Sigmoid colon (tissue), 7 donors: ENCODE measurements around the gene MADD. TPM values are rescaled to one million over a fixed set of nuclear protein-coding genes. Genes with fewer than 3 reads are reported as not detected.

Source experiments
- DNase-seq: peaks from one replicate; pipeline ENCODE4 v3.0.0-alpha.2; 2019
- H3K27ac ChIP-seq, 4 donors: fragments of 200-600 bp; sonication (generic); one replicate each; pipeline ENCODE4 v1.5.1; 2016 to 2019; ENCODE audit warnings: mild to moderate bottlenecking in 1 of 4
- H3K27me3 ChIP-seq, 3 donors: fragments of 200-600 bp; sonication (generic); one replicate each; pipeline ENCODE4 v1.5.1; 2019; ENCODE audit warnings: mild to moderate bottlenecking in 1 of 3
- H3K36me3 ChIP-seq, 4 donors: fragments of 200-600 bp; sonication (generic); one replicate each; pipeline ENCODE4 v1.5.1; 2016 to 2019
- H3K4me1 ChIP-seq, 4 donors: fragments of 200-600 bp; sonication (generic); one replicate each; pipeline ENCODE4 v1.5.1; 2017 to 2019
- H3K4me3 ChIP-seq, 4 donors: fragments of 200-600 bp; sonication (generic); one replicate each; pipeline ENCODE4 v1.5.1; 2017 to 2019; ENCODE audit warnings: mild to moderate bottlenecking in 2 of 4, moderate library complexity in 1 of 4
- H3K9me3 ChIP-seq, 4 donors: fragments of 200-600 bp in 3 of 4; sonication (generic) in 3 of 4; one replicate each; pipeline versions ENCODE4 v1.5.1 to v1.6.1; 2013 to 2019
- EP300 ChIP-seq, 4 donors: sonication (generic); formaldehyde crosslinking; IDR thresholded peaks; one replicate each; pipeline ENCODE4 v1.6.1; 2017; ENCODE audit warnings: antibody characterized with exemption in 4 of 4
- POLR2A ChIP-seq, 2 donors: fragments of 450-650 bp; IDR thresholded peaks; one replicate each; pipeline ENCODE4 v1.6.1; 2016; ENCODE audit warnings: antibody characterized with exemption in 2 of 2, mild to moderate bottlenecking in 2 of 2, moderate library complexity in 2 of 2
- POLR2AphosphoS5 ChIP-seq, 4 donors: sonication (generic); formaldehyde crosslinking; IDR thresholded peaks; one replicate each; pipeline ENCODE4 v1.6.1; 2017; ENCODE audit warnings: antibody characterized with exemption in 4 of 4
- WGBS, 2 donors: extraction: QIAGEN DNeasy Blood & Tissue Kit; methylation state at CpG; one replicate each; pipeline ENCODE4 v1.1.7; 2013; 5-methylcytosine and 5-hydroxymethylcytosine counted together
- intact Hi-C: fragments of 100-400 bp; cut with DNase I; formaldehyde crosslinking; loops from one replicate; pipeline ENCODE4 v1.15.1; 2023
- polyA plus RNA-seq, 3 donors: library from polyadenylated mRNA; stranded (reverse); fragments of 200-250 nt; gene quantifications; one replicate each; pipeline ENCODE4 v1.2.3, GENCODE V29; 2013
- total RNA-seq, 4 donors: library from RNA; depleted of rRNA; stranded (reverse); fragments of >200 nt; gene quantifications; one replicate each; pipeline ENCODE4 v1.1.0, GENCODE V29; 2016
- TF ChIP-seq, protein P1 (sequence below), 4 experiments: fragments of 450-650 bp in 3 of 4; fragments of 200-600 bp in 1 of 4; IDR thresholded peaks; one replicate each; pipeline ENCODE4 v1.5.1; 2016 to 2019; ENCODE audit warnings: antibody characterized with exemption in 4 of 4, mild to moderate bottlenecking in 3 of 4, moderate library complexity in 2 of 4
- donor health status: healthy with polysubstance abuse.
- donor health status: Bipolar disorder and iron deficiency.
- donor health status: healthy.

MADD gene
- total and polyA plus RNA-seq, 7 donors = 18.6 to 55.7 (median 32.5) TPM

DNA sequence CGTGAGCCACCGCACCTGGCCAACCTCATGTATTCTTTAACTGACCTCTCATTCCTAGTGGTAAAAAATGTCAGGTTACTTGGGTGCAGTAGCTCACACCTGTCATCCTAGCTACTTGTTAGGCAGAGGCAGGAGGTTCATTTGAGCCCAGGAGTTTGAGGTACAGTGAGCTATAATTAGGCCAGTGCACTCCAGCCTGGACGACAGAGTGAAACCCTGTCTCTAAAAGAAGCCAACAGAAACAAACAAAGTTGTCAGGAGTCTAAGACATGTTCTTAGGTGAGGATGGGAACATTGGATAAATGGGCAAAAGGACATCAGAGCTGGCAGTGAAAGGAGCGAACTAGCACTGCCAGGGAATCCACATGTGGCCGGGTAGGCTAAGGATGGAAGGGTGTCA is 18.1 kb downstream of the MADD start:
- WGBS, 2 donors = 94 to 96% methylated on average over 5 of the region's 5 CpGs
- intact Hi-C loops = no loop called here
- Histone ChIP-seq H3K4me1 (peaks cover 0 to 6% (median 0%) of the 10 kb centered on the region in 4 donors), H3K27ac (no peak overlapping the region), H3K9me3 (no peaks in the 10 kb centered on the region), H3K4me3 (no peak overlapping the region), H3K27me3 (no peaks in the 10 kb centered on the region), H3K36me3 (peaks cover 67 to 100% (median 87%) of the 10 kb centered on the region in 4 donors)
- no peak for TF ChIP-seq EP300 (IDR thresholded peaks at IDR 0.05)
- no peak for TF ChIP-seq POLR2AphosphoS5 (IDR thresholded peaks at IDR 0.05)
- TF ChIP-seq POLR2A (IDR thresholded peaks at IDR 0.05) = no peak
- TF ChIP-seq, protein P1, sequence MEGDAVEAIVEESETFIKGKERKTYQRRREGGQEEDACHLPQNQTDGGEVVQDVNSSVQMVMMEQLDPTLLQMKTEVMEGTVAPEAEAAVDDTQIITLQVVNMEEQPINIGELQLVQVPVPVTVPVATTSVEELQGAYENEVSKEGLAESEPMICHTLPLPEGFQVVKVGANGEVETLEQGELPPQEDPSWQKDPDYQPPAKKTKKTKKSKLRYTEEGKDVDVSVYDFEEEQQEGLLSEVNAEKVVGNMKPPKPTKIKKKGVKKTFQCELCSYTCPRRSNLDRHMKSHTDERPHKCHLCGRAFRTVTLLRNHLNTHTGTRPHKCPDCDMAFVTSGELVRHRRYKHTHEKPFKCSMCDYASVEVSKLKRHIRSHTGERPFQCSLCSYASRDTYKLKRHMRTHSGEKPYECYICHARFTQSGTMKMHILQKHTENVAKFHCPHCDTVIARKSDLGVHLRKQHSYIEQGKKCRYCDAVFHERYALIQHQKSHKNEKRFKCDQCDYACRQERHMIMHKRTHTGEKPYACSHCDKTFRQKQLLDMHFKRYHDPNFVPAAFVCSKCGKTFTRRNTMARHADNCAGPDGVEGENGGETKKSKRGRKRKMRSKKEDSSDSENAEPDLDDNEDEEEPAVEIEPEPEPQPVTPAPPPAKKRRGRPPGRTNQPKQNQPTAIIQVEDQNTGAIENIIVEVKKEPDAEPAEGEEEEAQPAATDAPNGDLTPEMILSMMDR (IDR thresholded peaks at IDR 0.05) = no peak
- DNase-seq = no peak

DNA sequence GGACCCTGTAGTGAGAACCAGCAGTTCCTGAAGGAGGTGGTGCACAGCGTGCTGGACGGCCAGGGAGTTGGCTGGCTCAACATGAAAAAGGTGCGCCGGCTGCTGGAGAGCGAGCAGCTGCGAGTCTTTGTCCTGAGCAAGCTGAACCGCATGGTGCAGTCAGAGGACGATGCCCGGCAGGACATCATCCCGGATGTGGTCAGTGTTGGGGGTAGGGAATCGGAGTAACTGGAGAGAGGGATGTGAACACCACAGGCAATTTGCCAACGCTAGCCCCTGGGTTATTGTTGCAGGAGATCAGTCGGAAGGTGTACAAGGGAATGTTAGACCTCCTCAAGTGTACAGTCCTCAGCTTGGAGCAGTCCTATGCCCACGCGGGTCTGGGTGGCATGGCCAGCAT is 19.9 kb downstream of the MADD start:
- no peak overlapping the region for H3K4me3 ChIP-seq
- intact Hi-C loops = no loop called here
- 95 to 97% methylated on average over 15 of the region's 15 CpGs for WGBS, 2 donors
- no peaks in the 10 kb centered on the region for H3K27me3 ChIP-seq
- DNase-seq = peak; percentile 48
- no peak overlapping the region for H3K27ac ChIP-seq
- H3K36me3 ChIP-seq = peaks cover 66 to 98% (median 74%) of the 10 kb centered on the region in 4 donors
- no peaks in the 10 kb centered on the region for H3K9me3 ChIP-seq
- TF ChIP-seq, protein P1 (IDR thresholded peaks at IDR 0.05) = no peak
- TF ChIP-seq POLR2AphosphoS5 (IDR thresholded peaks at IDR 0.05) (no peak), POLR2A (IDR thresholded peaks at IDR 0.05) (no peak), EP300 (IDR thresholded peaks at IDR 0.05) (no peak)
- peaks cover 0 to 6% (median 0%) of the 10 kb centered on the region in 4 donors for H3K4me1 ChIP-seq

DNA sequence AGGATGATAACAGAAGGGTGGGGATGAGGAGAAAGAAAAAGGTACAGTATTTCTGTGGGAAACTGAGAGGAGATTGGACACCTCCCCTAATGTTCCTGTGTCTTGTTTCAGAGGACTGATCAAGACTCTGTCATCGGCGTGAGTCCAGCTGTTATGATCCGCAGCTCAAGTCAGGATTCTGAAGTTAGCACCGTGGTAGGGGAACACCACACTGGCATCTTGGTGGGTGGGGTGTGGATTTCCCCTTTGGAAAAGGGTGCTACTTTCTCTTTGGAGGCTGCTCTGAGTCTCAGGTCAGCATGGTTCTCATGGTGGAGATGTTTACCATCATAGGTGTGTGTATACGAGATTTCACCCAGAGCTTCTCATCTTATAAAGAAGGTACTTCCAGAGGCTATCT is 25.5 kb downstream of the MADD start:
- peaks cover 0 to 6% (median 0%) of the 10 kb centered on the region in 4 donors for H3K4me1 ChIP-seq
- intact Hi-C loops = no loop called here
- H3K27me3 ChIP-seq = no peaks in the 10 kb centered on the region
- H3K36me3 ChIP-seq = peaks cover 50 to 98% (median 72%) of the 10 kb centered on the region in 4 donors
- no peak overlapping the region for H3K27ac ChIP-seq
- peaks cover 0 to 13% (median 8%) of the 10 kb centered on the region in 4 donors for H3K9me3 ChIP-seq
- DNase-seq = no peak
- TF ChIP-seq POLR2A (IDR thresholded peaks at IDR 0.05) (no peak), POLR2AphosphoS5 (IDR thresholded peaks at IDR 0.05) (no peak), EP300 (IDR thresholded peaks at IDR 0.05) (no peak)
- TF ChIP-seq, protein P1 (IDR thresholded peaks at IDR 0.05) = no peak
- WGBS, 2 donors = 89 to 96% methylated on average over 5 of the region's 5 CpGs
- H3K4me3 ChIP-seq = no peak overlapping the region

DNA sequence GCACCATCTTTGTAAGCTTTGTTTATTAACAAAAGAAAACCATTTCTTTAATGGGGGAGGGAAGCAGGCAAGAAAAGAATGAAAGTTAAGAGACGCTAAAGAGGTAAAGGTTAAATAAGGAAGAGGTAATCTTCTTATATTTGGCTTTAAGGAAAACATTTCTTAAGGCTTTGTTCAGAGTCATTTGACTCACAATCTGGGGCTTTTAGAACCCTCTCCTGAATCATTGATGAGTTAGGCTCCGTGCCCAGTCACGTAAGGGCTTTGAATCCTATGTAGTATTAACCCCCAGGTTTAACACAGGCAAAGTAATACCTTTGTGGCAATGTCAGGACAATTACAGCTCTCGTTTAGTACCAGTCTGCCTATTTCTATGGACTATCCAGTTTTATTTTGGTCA is 26.1 kb downstream of the MADD start:
- H3K27ac ChIP-seq = no peak overlapping the region
- H3K4me3 ChIP-seq = no peak overlapping the region
- H3K9me3 ChIP-seq = peaks cover 0 to 13% (median 8%) of the 10 kb centered on the region in 4 donors
- intact Hi-C loops = no loop called here
- H3K36me3 ChIP-seq = peaks cover 50 to 98% (median 70%) of the 10 kb centered on the region in 4 donors
- no peaks in the 10 kb centered on the region for H3K27me3 ChIP-seq
- TF ChIP-seq POLR2AphosphoS5 (IDR thresholded peaks at IDR 0.05) = no peak
- TF ChIP-seq EP300 (IDR thresholded peaks at IDR 0.05) = no peak
- TF ChIP-seq, protein P1 (IDR thresholded peaks at IDR 0.05) = no peak
- no peak for TF ChIP-seq POLR2A (IDR thresholded peaks at IDR 0.05)
- DNase-seq = no peak
- H3K4me1 ChIP-seq = peaks cover 0 to under 1% (median 0%) of the 10 kb centered on the region in 4 donors
- WGBS, 2 donors = 92 to 93% methylated on average over 4 of the region's 4 CpGs

DNA sequence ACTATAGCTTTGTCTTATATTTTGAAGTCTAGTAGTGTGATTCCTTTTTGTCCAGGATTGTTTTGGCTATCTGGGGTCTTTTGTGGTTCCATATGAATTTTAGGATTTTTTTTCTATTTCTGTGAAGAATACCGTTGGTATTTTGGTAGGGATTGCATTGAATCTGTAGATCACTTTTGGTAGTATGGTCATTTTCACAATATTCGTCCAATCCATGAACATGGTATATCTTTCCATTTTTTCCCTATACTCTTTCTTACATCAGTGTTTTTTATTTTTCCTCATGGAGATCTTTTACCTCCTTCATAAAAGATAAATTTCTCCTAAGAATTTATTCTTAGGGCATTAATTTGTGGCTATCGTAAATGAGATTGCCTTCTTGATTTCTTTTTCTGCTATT is 29.1 kb downstream of the MADD start:
- DNase-seq = no peak
- H3K27me3 ChIP-seq = no peaks in the 10 kb centered on the region
- no peak overlapping the region for H3K4me3 ChIP-seq
- WGBS, 2 donors = 97 to 98% methylated on average over 3 of the region's 3 CpGs
- TF ChIP-seq POLR2AphosphoS5 (IDR thresholded peaks at IDR 0.05) (no peak), POLR2A (IDR thresholded peaks at IDR 0.05) (no peak), EP300 (IDR thresholded peaks at IDR 0.05) (no peak)
- TF ChIP-seq, protein P1 (IDR thresholded peaks at IDR 0.05) = no peak
- H3K27ac ChIP-seq = no peak overlapping the region
- no peaks in the 10 kb centered on the region for H3K4me1 ChIP-seq
- intact Hi-C loops = no loop called here
- H3K9me3 ChIP-seq = peaks cover 0 to 17% (median 8%) of the 10 kb centered on the region in 4 donors
- peaks cover 24 to 98% (median 72%) of the 10 kb centered on the region in 4 donors for H3K36me3 ChIP-seq
